HL-60 (cell line): ENCODE data around the gene ERC2.

Experiments
- DNase-seq, 2 experiments: peaks; one replicate each; pipeline ENCODE4 v3.0.0-alpha.2; 2010 to 2020; ENCODE audit warnings: low read depth in 1 of 2, low spot score in 1 of 2
- H3K27ac ChIP-seq: fragments of 250-450 bp; sonication (Bioruptor Pico); replicated peaks from 2 replicates; pipeline ENCODE4 v1.5.1; 2020; ENCODE audit warnings: mild to moderate bottlenecking, moderate library complexity
- H3K27me3 ChIP-seq: fragments of 250-450 bp; sonication (Bioruptor Pico); 2 replicates; pipeline ENCODE4 v1.5.1; 2021; ENCODE audit warnings: mild to moderate bottlenecking, moderate library complexity; ENCODE audit not compliant: insufficient read depth, poor library complexity, severe bottlenecking
- H3K4me3 ChIP-seq: replicated peaks from 2 replicates; pipeline ENCODE4 v1.5.1; 2011; ENCODE audit warnings: mild to moderate bottlenecking, control low read depth, low read length; ENCODE audit not compliant: insufficient read depth
- CTCF ChIP-seq: IDR thresholded peaks from one replicate; pipeline ENCODE4 v1.5.1; 2011; ENCODE audit warnings: low read length, control low read depth, inconsistent platforms; ENCODE audit not compliant: insufficient read depth
- GABPA ChIP-seq: IDR thresholded peaks from 2 replicates; pipeline ENCODE4 v1.6.1; 2012; ENCODE audit warnings: low read depth
- POLR2AphosphoS5 ChIP-seq: IDR thresholded peaks from 2 replicates; pipeline ENCODE4 v1.6.1; 2012; ENCODE audit warnings: low read depth
- REST ChIP-seq: IDR thresholded peaks from 2 replicates; pipeline ENCODE4 v1.6.1; 2012; ENCODE audit warnings: low read depth; ENCODE audit not compliant: insufficient replicate concordance
- SPI1 ChIP-seq: IDR thresholded peaks from 2 replicates; pipeline ENCODE4 v1.6.1; 2012; ENCODE audit warnings: low read depth, mild to moderate bottlenecking, borderline replicate concordance

ERC2 gene

GRCh38 chr3:55661141-55661540 is 807.1 kb downstream of the ERC2 start:
- H3K4me3 ChIP-seq, result no peak overlapping the region
- DNase-seq, result no peak
- no peaks in the 10 kb centered on the region for H3K27me3 ChIP-seq
- no peak overlapping the region for H3K27ac ChIP-seq
- TF ChIP-seq GABPA (no peak), CTCF (no peak), SPI1 (no peak), POLR2AphosphoS5 (no peak), REST (no peak)

GRCh38 chr3:55660642-55661041 is 807.6 kb downstream of the ERC2 start:
- Histone ChIP-seq H3K4me3 (no peak overlapping the region), H3K27me3 (no peaks in the 10 kb centered on the region), H3K27ac (no peak overlapping the region)
- no peak for TF ChIP-seq GABPA
- no peak for TF ChIP-seq SPI1
- no peak for TF ChIP-seq CTCF
- TF ChIP-seq POLR2AphosphoS5, result no peak
- TF ChIP-seq REST, result no peak
- DNase-seq, result no peak

DNA sequence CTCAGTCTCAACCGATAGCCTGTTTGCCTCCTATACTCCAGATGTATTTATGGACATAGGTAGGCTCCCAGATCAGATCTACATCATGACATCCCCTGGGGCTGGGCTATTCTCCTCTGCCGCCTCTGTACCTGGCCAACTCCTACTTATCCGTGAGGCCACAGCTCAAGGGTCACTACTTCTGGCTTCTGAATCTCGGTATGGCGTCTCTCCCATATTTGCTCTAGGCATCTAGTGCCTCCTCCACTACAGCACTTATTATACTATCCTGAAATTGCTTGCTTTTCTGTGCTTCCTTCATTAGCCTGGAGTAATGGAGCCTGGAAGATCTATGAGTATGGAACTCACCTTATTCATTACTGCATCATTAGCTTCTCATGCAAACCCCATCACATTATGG is 808.6 kb downstream of the ERC2 start:
- Histone ChIP-seq H3K27me3 (no peaks in the 10 kb centered on the region), H3K4me3 (no peak overlapping the region), H3K27ac (no peak overlapping the region)
- no peak for DNase-seq
- TF ChIP-seq CTCF, result no peak
- TF ChIP-seq REST, result no peak
- TF ChIP-seq POLR2AphosphoS5, result no peak
- no peak for TF ChIP-seq GABPA
- no peak for TF ChIP-seq SPI1
